GM08714 (cell line): ENCODE data around the gene GCC1.

Source experiments
- H3K4me3 ChIP-seq: fragments of 200-500 bp; sonication (Bioruptor generic); 2 replicates; pipeline ENCODE4 v1.5.1; 2014; ENCODE audit warnings: mild to moderate bottlenecking, low read length, inconsistent platforms
- ZNF274 ChIP-seq: IDR thresholded peaks from 2 replicates; pipeline ENCODE4 v1.6.1; 2012; ENCODE audit warnings: mild to moderate bottlenecking, low read depth, low read length

GCC1 gene

DNA sequence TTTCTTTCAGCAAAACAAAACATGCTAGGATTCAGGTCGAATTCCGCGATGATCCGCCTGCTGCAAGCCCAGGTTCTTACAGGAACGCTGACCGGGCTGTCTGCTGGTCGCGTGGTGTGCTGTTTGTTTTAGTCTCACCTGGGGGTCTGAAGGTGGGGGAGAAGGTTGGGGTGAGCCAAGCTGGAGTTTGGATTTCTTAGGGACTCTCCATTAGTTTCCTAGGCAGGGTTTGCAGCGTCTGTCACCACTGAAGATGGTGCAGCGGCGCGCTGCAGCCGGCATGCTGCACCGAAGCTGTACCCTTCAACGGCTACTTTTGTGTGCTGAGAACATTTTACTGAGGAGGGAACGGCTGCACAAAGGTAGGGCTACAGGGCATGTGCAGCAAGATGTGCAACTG, 48.7 kb downstream of the GCC1 start:
- no peak overlapping the region for H3K4me3 ChIP-seq
- TF ChIP-seq ZNF274: no peak

DNA sequence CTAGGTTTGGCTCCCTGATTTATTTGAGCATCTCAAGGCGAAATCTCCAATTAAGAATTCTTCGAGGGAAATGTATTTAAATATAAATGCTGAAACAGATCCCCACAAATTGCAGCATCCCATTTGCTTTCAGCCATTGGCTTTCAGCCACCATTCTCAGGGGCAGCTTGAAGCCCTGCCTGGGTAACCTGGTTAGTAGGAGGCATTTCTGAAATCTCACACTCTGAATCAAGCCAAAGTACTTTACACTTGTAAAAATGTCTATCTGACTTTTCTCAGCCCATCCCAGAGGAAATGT, 49.1 kb downstream of the GCC1 start:
- TF ChIP-seq ZNF274: no peak

DNA sequence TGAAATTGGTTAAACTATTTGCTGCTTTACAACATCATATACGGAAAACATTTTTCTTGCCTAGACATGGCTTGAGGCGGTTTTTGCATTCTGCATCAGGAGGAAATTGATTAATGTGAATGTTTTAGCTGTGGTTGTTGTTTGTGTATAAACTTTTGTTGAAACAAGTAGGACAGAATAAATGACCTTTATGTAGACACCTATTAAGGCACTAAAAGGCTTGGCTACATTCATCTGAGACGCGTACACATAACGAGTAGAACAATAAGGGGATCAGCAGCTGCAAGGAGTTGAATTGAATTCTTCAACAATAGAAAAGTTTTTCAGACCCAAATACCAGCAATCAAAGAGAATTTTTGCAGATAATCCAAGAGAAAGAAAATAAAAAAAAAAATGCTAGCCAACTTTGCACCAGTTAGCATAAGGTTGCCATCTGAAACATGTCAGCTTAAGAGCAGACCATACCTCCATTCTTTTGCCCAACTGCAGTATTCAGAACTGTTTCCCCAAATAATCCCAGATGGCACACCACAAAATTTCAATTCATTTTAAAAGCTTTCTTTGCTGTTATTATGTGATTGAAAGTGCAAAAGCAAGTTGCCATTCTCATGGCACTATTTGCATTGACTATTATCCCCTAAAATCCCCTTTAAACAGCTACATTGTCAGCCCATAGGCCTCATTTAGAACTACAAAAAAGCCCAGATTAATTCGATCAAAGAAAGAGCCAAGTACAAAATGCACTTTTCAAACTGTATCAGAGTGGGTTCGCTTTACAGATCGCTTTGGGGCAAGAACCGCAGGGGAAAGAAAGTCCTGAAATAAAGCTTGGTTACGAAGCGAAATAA, 49.6 kb downstream of the GCC1 start:
- no peak overlapping the region for H3K4me3 ChIP-seq
- no peak for TF ChIP-seq ZNF274

More for the DNA sequence above, 49.1 kb downstream of the GCC1 start:
- H3K4me3 ChIP-seq: no peak overlapping the region

DNA sequence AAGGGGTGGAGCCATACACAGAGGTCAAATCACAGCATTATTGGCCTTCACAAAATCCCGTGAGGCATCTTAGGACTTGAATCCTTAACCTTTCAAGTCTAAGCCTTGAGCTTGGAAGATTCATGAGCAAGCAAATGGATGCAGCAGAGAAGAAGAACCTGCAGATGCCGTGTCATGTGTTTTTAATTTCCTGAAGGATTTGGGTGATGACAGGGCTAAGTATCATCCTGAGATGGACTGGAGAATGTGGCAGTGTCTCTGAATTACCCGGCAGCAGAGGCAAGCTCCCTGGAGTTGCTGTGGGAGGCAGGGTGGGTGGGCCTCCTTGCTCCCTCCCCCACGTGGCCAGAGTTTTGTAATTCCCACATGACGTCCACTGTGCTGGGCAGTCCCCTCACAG, 50.8 kb downstream of the GCC1 start:
- TF ChIP-seq ZNF274: no peak
- no peak overlapping the region for H3K4me3 ChIP-seq

DNA sequence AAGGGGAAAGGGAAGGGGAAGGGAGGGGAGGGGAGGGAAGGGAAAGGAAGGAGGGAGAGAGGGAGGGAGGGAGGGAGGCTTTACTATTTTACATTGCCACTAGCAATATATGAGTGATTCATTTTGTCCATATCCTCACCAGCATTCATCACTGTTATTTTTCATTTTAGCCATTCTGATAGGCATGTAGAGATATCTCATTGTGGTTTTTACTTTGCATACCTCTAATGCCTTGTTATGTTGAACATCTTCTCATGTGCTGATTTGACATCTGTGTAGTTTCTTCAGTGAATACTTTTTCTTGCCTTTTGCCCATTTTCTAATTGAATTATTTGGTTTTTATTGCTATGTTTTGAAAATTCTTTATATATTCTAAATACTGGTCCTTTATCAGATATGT, 52.7 kb downstream of the GCC1 start:
- no peak for TF ChIP-seq ZNF274

DNA sequence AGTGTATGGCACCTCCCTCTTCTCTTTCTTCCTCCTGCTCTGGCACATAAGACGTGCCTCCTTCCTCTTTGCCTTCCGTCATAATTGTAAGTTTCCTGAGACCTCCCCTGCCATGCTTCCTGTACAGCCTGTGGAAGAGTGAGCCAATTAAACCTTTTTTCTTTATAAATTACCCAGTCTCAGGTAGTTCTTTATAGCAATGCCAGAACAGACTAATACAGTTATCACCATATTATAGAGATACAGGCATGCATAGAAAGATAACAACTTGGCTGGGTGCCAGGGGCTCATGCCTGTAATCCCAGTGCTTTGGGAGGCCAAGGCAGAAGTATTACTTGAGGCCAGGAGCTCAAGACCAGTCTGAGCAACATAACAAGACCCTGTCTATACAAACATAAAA, 53.2 kb downstream of the GCC1 start:
- no peak overlapping the region for H3K4me3 ChIP-seq
- TF ChIP-seq ZNF274: no peak

More for the DNA sequence above, 52.7 kb downstream of the GCC1 start:
- H3K4me3 ChIP-seq: no peak overlapping the region
